Measurements from ENCODE around the gene COL4A2.

- TF ChIP-seq CTCF (IDR thresholded peaks at IDR 0.05; ENCODE audit: low read length), result no peak
- no peak for TF ChIP-seq EZH2 (optimal IDR thresholded peaks at IDR 0.05; ENCODE audit: low read depth, low read length)
- no peak for TF ChIP-seq EZH2phosphoT487 (IDR thresholded peaks at IDR 0.05; ENCODE audit: low read length)
These were observed 25.9 kb upstream of the COL4A2 start for GRCh38 chr13:110280985-110281688.

Data from MM.1S (cell line).